ENCODE results near the gene MUC4. TPM values are rescaled to one million over a fixed set of nuclear protein-coding genes. Genes with fewer than 3 reads are reported as not detected.

The MUC4 gene
- polyA plus RNA-seq, 1 donor from 2014 or later, result not detected

GRCh38 chr3:195746346-195746745 lies 65.4 kb downstream of the MUC4 start:
- Histone ChIP-seq H2AFZ (ENCODE audit: low read depth, low read length) (no peak overlapping the region), H3K9me2 (ENCODE audit: insufficient read depth, low read length) (no peaks in the 10 kb centered on the region), H3F3A (ENCODE audit: insufficient read depth, low read length, poor library complexity, severe bottlenecking) (no peaks in the 10 kb centered on the region), H3K9me3 (ENCODE audit: low read length) (no peaks in the 10 kb centered on the region), H3K36me3 (ENCODE audit: insufficient read depth, low read length) (no peaks in the 10 kb centered on the region), H3K9ac (ENCODE audit: low read length) (no peak overlapping the region), H3K79me2 (replicated peaks; ENCODE audit: insufficient read depth, low read length) (no peaks in the 10 kb centered on the region), H4K20me1 (ENCODE audit: insufficient read depth) (no peaks in the 10 kb centered on the region), H3K4me2 (ENCODE audit: low read length) (no peak overlapping the region), H3K4me3 (ENCODE audit: low read length) (no peak overlapping the region), H3K27ac (ENCODE audit: low read length) (no peak overlapping the region), H3K27me3 (ENCODE audit: insufficient read depth, low read depth, low read length) (no peaks in the 10 kb centered on the region)
- TF ChIP-seq EP300 (conservative IDR thresholded peaks at IDR 0.05; ENCODE audit: poor library complexity, severe bottlenecking) (no peak), EZH2 (IDR thresholded peaks at IDR 0.05; ENCODE audit: borderline replicate concordance, insufficient read depth, low read length, poor library complexity, severe bottlenecking) (no peak), CTCF (IDR thresholded peaks at IDR 0.05; ENCODE audit: poor library complexity, severe bottlenecking) (no peak), POLR2AphosphoS5 (IDR thresholded peaks at IDR 0.05) (no peak), TAF1 (IDR thresholded peaks at IDR 0.05; ENCODE audit: low read depth) (no peak), MXI1 (conservative IDR thresholded peaks at IDR 0.05; ENCODE audit: poor library complexity, severe bottlenecking) (no peak), SMC3 (conservative IDR thresholded peaks at IDR 0.05; ENCODE audit: poor library complexity) (no peak), REST (IDR thresholded peaks at IDR 0.05; ENCODE audit: borderline replicate concordance) (no peak), RAD21 (conservative IDR thresholded peaks at IDR 0.05) (no peak)

- H3K36me3 ChIP-seq (ENCODE audit: insufficient read depth, low read length), result no peaks in the 10 kb centered on the region
- no peak overlapping the region for H3K4me3 ChIP-seq (ENCODE audit: low read length)
- TF ChIP-seq CTCF (IDR thresholded peaks at IDR 0.05; ENCODE audit: poor library complexity, severe bottlenecking) (no peak), TAF1 (IDR thresholded peaks at IDR 0.05; ENCODE audit: low read depth) (no peak), RAD21 (conservative IDR thresholded peaks at IDR 0.05) (no peak), EP300 (conservative IDR thresholded peaks at IDR 0.05; ENCODE audit: poor library complexity, severe bottlenecking) (no peak), SMC3 (conservative IDR thresholded peaks at IDR 0.05; ENCODE audit: poor library complexity) (no peak), POLR2AphosphoS5 (IDR thresholded peaks at IDR 0.05) (no peak), EZH2 (IDR thresholded peaks at IDR 0.05; ENCODE audit: borderline replicate concordance, insufficient read depth, low read length, poor library complexity, severe bottlenecking) (no peak), REST (IDR thresholded peaks at IDR 0.05; ENCODE audit: borderline replicate concordance) (no peak), MXI1 (conservative IDR thresholded peaks at IDR 0.05; ENCODE audit: poor library complexity, severe bottlenecking) (no peak)
Measured at GRCh38 chr3:195744437-195744836, 67.3 kb downstream of the MUC4 start.

More at GRCh38 chr3:195744437-195744836, 67.3 kb downstream of the MUC4 start:
- Histone ChIP-seq H3K27ac (ENCODE audit: low read length) (no peak overlapping the region), H3K9me2 (ENCODE audit: insufficient read depth, low read length) (no peaks in the 10 kb centered on the region), H2AFZ (ENCODE audit: low read depth, low read length) (no peak overlapping the region), H3K9me3 (ENCODE audit: low read length) (no peaks in the 10 kb centered on the region), H3F3A (ENCODE audit: insufficient read depth, low read length, poor library complexity, severe bottlenecking) (no peaks in the 10 kb centered on the region), H4K20me1 (ENCODE audit: insufficient read depth) (no peaks in the 10 kb centered on the region), H3K27me3 (ENCODE audit: insufficient read depth, low read depth, low read length) (no peaks in the 10 kb centered on the region), H3K79me2 (replicated peaks; ENCODE audit: insufficient read depth, low read length) (no peaks in the 10 kb centered on the region), H3K9ac (ENCODE audit: low read length) (no peak overlapping the region), H3K4me2 (ENCODE audit: low read length) (no peak overlapping the region)
